Gastrocnemius medialis (tissue), 4 donors: ENCODE data around the gene IER5.

Source experiments
- POLR2A ChIP-seq, 2 donors: fragments of 450-650 bp; IDR thresholded peaks; one replicate each; pipeline ENCODE4 v1.6.1; 2017; ENCODE audit warnings: antibody characterized with exemption in 2 of 2, mild to moderate bottlenecking in 2 of 2, moderate library complexity in 2 of 2
- TF ChIP-seq, protein P1 (sequence below), 5 experiments: fragments of 450-650 bp in 3 of 5; fragments of 200-600 bp in 2 of 5; sonication (generic) in 2 of 5; IDR thresholded peaks in 4 of 5; conservative IDR thresholded peaks in 1 of 5; 1 replicate in 4 of 5; 2 replicates in 1 of 5; pipeline ENCODE4 v1.5.1; 2016 to 2019; ENCODE audit warnings: antibody characterized with exemption in 5 of 5, mild to moderate bottlenecking in 3 of 5, moderate library complexity in 3 of 5

- TF ChIP-seq, protein P1, sequence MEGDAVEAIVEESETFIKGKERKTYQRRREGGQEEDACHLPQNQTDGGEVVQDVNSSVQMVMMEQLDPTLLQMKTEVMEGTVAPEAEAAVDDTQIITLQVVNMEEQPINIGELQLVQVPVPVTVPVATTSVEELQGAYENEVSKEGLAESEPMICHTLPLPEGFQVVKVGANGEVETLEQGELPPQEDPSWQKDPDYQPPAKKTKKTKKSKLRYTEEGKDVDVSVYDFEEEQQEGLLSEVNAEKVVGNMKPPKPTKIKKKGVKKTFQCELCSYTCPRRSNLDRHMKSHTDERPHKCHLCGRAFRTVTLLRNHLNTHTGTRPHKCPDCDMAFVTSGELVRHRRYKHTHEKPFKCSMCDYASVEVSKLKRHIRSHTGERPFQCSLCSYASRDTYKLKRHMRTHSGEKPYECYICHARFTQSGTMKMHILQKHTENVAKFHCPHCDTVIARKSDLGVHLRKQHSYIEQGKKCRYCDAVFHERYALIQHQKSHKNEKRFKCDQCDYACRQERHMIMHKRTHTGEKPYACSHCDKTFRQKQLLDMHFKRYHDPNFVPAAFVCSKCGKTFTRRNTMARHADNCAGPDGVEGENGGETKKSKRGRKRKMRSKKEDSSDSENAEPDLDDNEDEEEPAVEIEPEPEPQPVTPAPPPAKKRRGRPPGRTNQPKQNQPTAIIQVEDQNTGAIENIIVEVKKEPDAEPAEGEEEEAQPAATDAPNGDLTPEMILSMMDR (IDR thresholded peaks at IDR 0.05 in 4 of 5, conservative IDR thresholded peaks at IDR 0.05 in 1 of 5), result no peak
- TF ChIP-seq POLR2A (IDR thresholded peaks at IDR 0.05), result no peak
Observed at GRCh38 chr1:181133441-181133951, 45.0 kb downstream of the IER5 start.
